Ammon's horn (tissue), 1 donor: Measurements from ENCODE around the gene IL18BP.

Source experiments
- DNase-seq: peaks from one replicate; pipeline ENCODE4 v3.0.0-alpha.2; 2016; ENCODE audit warnings: low spot score

Gene IL18BP

GRCh38 chr11:71998649-71999310, at the start of gene IL18BP:
TSS of gene IL18BP (plus strand) at chr11:71998909. CDS start at chr11:71999985, 1,076 bp downstream.
- DNase-seq: peak; percentile 69

- no peak for DNase-seq
Measured at GRCh38 chr11:71949034-71949433, 49.7 kb upstream of the IL18BP start.

- DNase-seq: no peak
Measured at GRCh38 chr11:71951741-71952310, 46.9 kb upstream of the IL18BP start.

- DNase-seq: no peak
Measured at GRCh38 chr11:71955898-71956456, 42.7 kb upstream of the IL18BP start.

- no peak for DNase-seq
Measured at GRCh38 chr11:71962428-71963038, 36.2 kb upstream of the IL18BP start.

- no peak for DNase-seq
Measured at GRCh38 chr11:71963468-71963867, 35.2 kb upstream of the IL18BP start.

- no peak for DNase-seq
Measured at GRCh38 chr11:71964641-71965040, 34.1 kb upstream of the IL18BP start.

- DNase-seq: no peak
Measured at GRCh38 chr11:71971680-71972079, 27.0 kb upstream of the IL18BP start.

GRCh38 chr11:71976551-71976950, 22.2 kb upstream of the IL18BP start:
- no peak for DNase-seq

GRCh38 chr11:71977090-71977489, 21.6 kb upstream of the IL18BP start:
- no peak for DNase-seq

- peak; percentile 76 for DNase-seq
Measured at GRCh38 chr11:71977743-71978418, 20.8 kb upstream of the IL18BP start.

- DNase-seq: no peak
Measured at GRCh38 chr11:71979094-71979493, 19.6 kb upstream of the IL18BP start.

GRCh38 chr11:71979602-71980001, 19.1 kb upstream of the IL18BP start:
- DNase-seq: peak; percentile 49

- DNase-seq: no peak
Measured at GRCh38 chr11:71986131-71986530, 12.6 kb upstream of the IL18BP start.

- DNase-seq: no peak
Measured at GRCh38 chr11:71987521-71987920, 11.2 kb upstream of the IL18BP start.

- no peak for DNase-seq
Measured at GRCh38 chr11:71988050-71988449, 10.7 kb upstream of the IL18BP start.

- no peak for DNase-seq
Measured at GRCh38 chr11:71990701-71991100, 8.0 kb upstream of the IL18BP start.

GRCh38 chr11:71991494-71991893, 7.2 kb upstream of the IL18BP start:
- DNase-seq: peak; percentile 68

GRCh38 chr11:71992136-71992730, 6.5 kb upstream of the IL18BP start:
- DNase-seq: no peak

- DNase-seq: no peak
Measured at GRCh38 chr11:71994786-71995185, 3.9 kb upstream of the IL18BP start.

- DNase-seq: no peak
Measured at GRCh38 chr11:71995726-71996291, 2.9 kb upstream of the IL18BP start.

GRCh38 chr11:71996517-71996916, 2.2 kb upstream of the IL18BP start:
- DNase-seq: no peak
